Measurements from ENCODE around the gene DDA1. TPM values are rescaled to one million over a fixed set of nuclear protein-coding genes. Genes with fewer than 3 reads are reported as not detected.

The DDA1 gene
- total RNA-seq, 2 experiments from 2014 or later, result 58.6 to 61.2 TPM

DNA sequence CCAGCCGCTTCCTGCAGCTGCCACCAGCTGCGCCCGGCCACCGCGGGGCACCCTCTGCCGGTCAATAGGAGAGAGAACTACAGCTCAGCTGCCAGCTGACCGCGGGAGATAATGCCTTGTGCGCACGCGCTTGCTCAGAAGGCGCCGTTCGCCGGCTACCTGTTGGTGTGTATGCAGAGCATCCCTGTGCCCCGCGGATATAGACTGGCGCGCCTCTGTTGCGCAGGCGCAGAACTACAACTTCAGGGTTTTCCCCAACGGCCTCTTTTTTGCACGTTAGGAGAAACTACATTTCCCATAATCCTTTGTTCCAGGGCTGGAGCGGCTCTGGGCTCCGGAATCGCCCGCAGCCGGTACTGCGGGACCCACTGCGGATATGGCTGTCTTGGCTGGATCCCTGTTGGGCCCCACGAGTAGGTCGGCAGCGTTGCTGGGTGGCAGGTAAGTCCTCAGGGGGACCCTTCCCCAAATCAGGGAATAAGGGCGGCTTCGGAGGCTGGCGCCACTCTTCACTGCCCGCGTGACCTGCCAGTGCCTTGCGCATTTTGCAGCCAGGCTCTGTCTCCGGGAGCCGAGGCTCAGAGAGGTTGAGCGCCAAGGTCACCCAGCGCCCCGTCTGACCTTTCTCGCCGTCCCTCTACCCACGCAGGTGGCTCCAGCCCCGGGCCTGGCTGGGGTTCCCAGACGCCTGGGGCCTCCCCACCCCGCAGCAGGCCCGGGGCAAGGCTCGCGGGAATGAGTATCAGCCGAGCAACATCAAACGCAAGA, 3.7 kb upstream of the DDA1 start, which contains the start of gene MRPL34:
TSS of gene MRPL34 (plus strand) at position 356 of the 768 bp plus-strand sequence. CDS start at position 377, 21 bp downstream.
- Mint-ChIP-seq H3K4me3 (peak within 1 kb of the TSS; percentile 89), H3K27me3 (no peaks in the 10 kb centered on the region), H3K36me3 (ENCODE audit: low read depth) (peaks cover 5% of the 10 kb centered on the region), H3K9me3 (no peaks in the 10 kb centered on the region), H3K27ac (peak within 1 kb of the TSS; percentile 90), H3K4me1 (peaks cover 58% of the 10 kb centered on the region)
- ChIA-PET POLR2A (interaction anchor here (0.6 to 4.8 kb wide), 9 partner anchors 12 to 114 kb away, joined by 3 to 50 read pairs (median 5); partner anchors contain the start of genes ANO8, MVB12A and OCEL1), CTCF (interaction anchor here (0.6 to 3.1 kb wide), 23 partner anchors 10 to 236 kb away, joined by 3 to 32 read pairs (median 4); partner anchors contain the start of genes ANKLE1, ANO8, BABAM1 and BST2)
- DNase-seq, result peak; percentile 98

DNA sequence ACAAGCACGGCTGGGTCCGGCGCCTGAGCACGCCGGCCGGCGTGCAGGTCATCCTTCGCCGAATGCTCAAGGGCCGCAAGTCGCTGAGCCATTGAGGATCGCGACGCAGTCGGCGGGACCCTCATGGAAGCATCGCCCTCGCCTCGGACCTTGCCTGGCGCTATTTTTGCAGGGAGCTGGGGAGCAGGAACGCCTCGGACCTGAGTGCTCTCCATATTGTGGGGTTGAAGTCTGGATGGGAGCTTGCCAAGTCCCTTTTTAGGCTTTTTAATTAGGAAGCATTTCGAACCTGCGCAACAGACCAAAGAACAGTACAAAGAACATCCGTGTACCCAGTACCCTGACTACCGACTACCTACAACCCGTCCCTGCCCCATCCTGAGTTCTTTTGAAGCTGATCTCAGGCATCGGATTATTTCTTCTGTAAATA, 3.1 kb upstream of the DDA1 start:
- Mint-ChIP-seq H3K27me3 (no peaks in the 10 kb centered on the region), H3K4me1 (peaks cover 62% of the 10 kb centered on the region), H3K4me3 (peak overlapping the region; percentile 89), H3K36me3 (ENCODE audit: low read depth) (peaks cover 5% of the 10 kb centered on the region), H3K9me3 (no peaks in the 10 kb centered on the region), H3K27ac (peak overlapping the region; percentile 90)
- DNase-seq, result no peak
- POLR2A ChIA-PET, result interaction anchor here (0.7 to 4.8 kb wide), 7 partner anchors 11 to 113 kb away, joined by 3 to 50 read pairs (median 5); partner anchors contain the start of genes ANO8, MVB12A and OCEL1
- CTCF ChIA-PET, result interaction anchor here (0.9 to 2.1 kb wide), 5 partner anchors 11 to 159 kb away, joined by 3 to 14 read pairs (median 3); partner anchors contain the start of gene BABAM1

DNA sequence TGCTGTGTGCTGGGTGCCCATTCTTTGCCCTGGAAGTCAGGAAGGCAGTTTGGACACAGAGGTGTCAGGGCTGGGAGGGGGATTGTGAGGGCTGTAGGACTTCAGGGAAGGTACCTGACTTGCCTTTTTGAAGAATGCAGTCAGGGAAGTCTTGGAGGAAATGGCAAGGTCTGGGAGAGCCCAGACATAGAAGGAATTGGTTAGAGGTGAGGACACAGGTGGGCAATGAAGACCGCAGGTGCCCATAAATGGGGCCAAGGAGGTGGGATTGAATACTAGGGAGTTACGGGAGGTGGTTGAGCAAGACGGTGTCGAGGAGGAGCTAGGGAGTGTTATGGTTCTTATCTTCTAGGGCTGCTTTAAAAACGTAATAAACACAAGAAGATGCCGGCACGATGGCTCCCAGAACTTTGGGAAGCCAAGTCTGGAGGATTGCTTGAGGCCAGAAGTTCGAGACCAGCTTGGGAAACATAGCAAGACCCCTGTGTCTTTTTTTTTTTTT, 1.4 kb upstream of the DDA1 start:
- peak overlapping the region; percentile 89 for H3K4me3 Mint-ChIP-seq
- H3K9me3 Mint-ChIP-seq, result no peaks in the 10 kb centered on the region
- ChIA-PET POLR2A (interaction anchor here (1.6 to 4.0 kb wide), 2 partner anchors 17 to 24 kb away, joined by 10 to 47 read pairs; partner anchors contain the start of gene ANO8), CTCF (no interaction called here)
- H3K4me1 Mint-ChIP-seq, result peaks cover 64% of the 10 kb centered on the region
- no peak for DNase-seq
- peaks cover 11% of the 10 kb centered on the region for H3K36me3 Mint-ChIP-seq (ENCODE audit: low read depth)
- no peak overlapping the region for H3K27ac Mint-ChIP-seq
- H3K27me3 Mint-ChIP-seq, result no peaks in the 10 kb centered on the region

DNA sequence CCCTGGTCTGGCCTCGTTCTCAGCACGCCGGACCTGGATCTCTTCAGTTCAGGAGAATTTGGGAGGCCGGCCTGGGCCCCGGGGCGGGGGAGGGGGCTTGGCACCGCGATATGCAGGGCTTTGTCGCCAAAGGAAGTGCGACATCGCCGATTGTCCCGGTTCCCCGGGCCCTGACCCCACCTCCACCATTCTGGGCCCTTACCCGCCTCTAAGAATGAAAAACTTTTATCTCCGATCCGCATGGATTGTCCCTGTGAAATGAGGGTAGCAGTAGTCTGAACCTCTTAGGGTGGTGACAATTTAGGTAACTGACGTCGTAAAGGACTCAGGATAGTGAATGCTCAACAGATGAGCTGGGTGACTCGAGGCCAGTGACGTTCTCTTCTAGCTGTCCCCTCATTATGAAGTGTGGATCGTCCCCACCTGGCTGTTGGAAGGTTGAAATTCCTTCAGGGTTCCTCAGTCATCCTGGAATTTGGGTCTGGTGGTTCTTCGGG, 650 bp downstream of the DDA1 start:
- Mint-ChIP-seq H3K9me3 (no peaks in the 10 kb centered on the region), H3K4me3 (peak overlapping the region; percentile 98), H3K36me3 (ENCODE audit: low read depth) (peaks cover 22% of the 10 kb centered on the region), H3K27ac (peak overlapping the region; percentile 94), H3K4me1 (peaks cover 50% of the 10 kb centered on the region), H3K27me3 (no peaks in the 10 kb centered on the region)
- ChIA-PET CTCF (interaction anchor here (0.8 to 1.9 kb wide), 3 partner anchors 11 to 45 kb away, joined by 3 to 8 read pairs (median 7); partner anchors contain the start of genes ANKLE1 and USHBP1), POLR2A (interaction anchor here (0.6 to 4.0 kb wide), 13 partner anchors 7 to 1012 kb away, joined by 3 to 47 read pairs (median 3); partner anchors contain the start of genes ANO8, BABAM1, BST2 and USE1)
- no peak for DNase-seq

DNA sequence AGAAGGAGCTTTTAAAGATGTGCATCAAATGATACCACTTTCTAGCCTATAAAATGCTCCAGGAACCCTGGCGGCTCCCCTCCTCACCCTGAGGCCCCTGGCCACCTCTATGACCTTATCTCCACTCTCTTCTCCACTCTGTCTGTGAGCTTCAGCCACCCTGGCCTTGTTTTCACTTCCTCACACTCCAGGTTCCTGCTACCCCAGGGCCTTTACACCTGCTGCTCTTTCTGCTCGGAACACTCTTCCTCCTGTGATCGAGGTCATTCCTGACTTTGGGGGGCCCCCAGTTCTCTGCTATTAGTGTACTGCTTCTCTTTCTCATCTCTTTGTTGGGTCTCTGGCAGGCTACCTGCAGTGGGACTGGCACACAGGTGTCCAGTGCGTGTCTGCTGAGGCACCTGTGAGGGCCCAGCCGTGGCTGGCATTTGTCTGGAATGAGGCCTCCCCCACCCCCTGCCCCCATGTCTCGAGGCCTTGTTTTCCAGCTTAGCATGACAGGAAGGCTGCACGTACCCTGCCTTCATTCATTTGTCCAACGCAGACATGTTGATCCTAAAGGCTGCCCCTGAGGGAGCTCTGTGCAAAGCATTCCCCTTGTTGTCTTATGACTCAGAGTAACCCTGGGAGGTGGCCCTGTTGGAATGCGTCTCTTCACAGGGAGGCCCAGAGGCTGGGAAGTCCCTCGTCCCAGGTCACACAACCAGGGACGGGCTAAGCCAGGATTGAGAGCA, 2.3 kb downstream of the DDA1 start:
- Mint-ChIP-seq H3K9me3 (no peaks in the 10 kb centered on the region), H3K27me3 (no peaks in the 10 kb centered on the region), H3K27ac (no peak overlapping the region), H3K36me3 (ENCODE audit: low read depth) (peaks cover 32% of the 10 kb centered on the region), H3K4me1 (peaks cover 50% of the 10 kb centered on the region), H3K4me3 (peak overlapping the region; percentile 98)
- no peak for DNase-seq
- POLR2A ChIA-PET, result interaction anchor here (1.7 to 4.0 kb wide), 2 partner anchors 10 to 21 kb away, joined by 5 to 47 read pairs; partner anchors contain the start of gene ANO8
- CTCF ChIA-PET, result interaction anchor here (0.9 kb wide), 1 partner anchor 17 kb away, joined by 3 read pairs; no protein-coding TSS in a partner anchor

DNA sequence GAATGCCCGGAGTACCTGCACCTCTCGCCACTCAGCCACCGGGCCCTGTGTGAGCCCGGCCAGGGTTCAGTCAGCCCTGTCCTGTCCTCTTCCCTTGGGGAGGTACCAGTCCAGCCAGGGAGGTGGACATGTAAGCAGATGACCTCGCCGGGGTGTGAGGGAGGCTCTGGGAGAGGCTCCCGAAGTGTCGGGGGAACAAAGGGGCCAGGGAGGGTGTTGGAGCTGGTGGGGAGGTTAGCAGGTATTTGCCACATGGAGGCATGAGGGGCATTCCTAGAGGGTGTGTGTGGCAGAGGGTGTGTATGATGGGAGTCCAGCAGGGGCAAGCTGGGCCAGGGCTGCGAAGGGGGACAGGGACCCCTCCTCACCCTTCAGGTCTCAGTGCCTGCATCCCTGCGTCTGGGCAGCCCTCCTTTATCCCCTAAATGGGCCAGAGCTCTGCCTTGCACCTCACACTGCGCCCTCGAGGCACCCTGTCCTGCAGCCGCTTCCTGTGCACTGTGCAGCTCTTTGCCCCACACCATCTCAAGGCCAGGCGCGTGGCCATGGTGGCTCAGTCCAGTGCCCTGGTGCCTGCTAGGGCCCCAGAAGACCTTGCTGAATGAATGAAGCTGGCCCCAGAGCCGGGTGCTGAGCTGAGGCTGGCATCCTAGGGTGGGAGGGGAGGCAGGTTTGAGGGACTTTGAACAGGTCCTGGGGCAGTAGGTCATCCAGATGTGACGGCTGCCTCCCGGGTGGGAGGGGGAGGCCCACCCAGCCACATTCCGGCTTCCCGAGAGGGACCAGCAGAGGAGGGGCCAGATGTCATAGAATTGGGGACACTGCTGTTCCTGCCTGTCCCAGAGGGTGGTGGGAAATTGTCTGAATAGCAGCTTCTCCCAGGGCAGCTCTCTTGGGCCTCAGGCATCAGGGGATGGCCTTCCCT, 3.1 kb downstream of the DDA1 start:
- Mint-ChIP-seq H3K4me3 (no peak overlapping the region), H3K27me3 (no peaks in the 10 kb centered on the region), H3K36me3 (ENCODE audit: low read depth) (peaks cover 32% of the 10 kb centered on the region), H3K4me1 (peaks cover 51% of the 10 kb centered on the region), H3K27ac (no peak overlapping the region), H3K9me3 (no peaks in the 10 kb centered on the region)
- ChIA-PET CTCF (interaction anchor here (0.9 kb wide), 1 partner anchor 16 kb away, joined by 3 read pairs; no protein-coding TSS in a partner anchor), POLR2A (interaction anchor here (0.7 to 1.7 kb wide), 4 partner anchors 10 to 24 kb away, joined by 3 to 5 read pairs (median 4); no protein-coding TSS in a partner anchor)
- no peak for DNase-seq

DNA sequence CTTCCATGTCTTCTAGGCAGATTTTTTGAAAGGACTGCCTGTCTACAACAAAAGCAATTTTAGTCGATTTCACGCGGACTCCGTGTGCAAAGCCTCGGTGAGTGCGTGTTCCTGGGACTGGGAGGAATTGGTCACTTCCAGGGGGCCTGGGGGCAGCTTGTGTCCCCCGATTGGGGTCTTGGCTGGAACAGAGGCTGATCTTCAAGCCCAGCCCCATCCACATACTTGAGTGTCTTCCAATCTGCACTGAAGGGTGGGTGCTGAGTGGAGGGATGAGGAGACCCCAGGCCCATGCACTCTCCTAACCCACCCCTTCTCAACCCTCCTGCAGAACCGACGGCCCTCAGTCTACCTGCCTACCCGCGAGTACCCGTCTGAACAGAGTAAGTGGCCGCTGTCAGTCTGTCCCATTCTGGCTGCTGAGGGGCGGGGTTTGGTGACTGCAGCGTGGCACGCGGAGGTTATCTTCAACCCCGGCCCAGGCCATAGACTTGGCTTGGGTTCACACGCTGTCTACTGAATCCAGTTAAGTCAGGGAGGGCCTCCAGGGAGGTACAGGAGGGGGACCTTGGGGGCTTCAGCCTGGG, 4.7 kb downstream of the DDA1 start:
- no peak for DNase-seq
- Mint-ChIP-seq H3K27ac (no peak overlapping the region), H3K36me3 (ENCODE audit: low read depth) (peaks cover 35% of the 10 kb centered on the region), H3K4me1 (peaks cover 47% of the 10 kb centered on the region), H3K27me3 (no peaks in the 10 kb centered on the region), H3K9me3 (no peaks in the 10 kb centered on the region), H3K4me3 (no peak overlapping the region)
- ChIA-PET CTCF (no interaction called here), POLR2A (interaction anchor here (1.4 kb wide), 1 partner anchor 15 kb away, joined by 5 read pairs; no protein-coding TSS in a partner anchor)

DNA sequence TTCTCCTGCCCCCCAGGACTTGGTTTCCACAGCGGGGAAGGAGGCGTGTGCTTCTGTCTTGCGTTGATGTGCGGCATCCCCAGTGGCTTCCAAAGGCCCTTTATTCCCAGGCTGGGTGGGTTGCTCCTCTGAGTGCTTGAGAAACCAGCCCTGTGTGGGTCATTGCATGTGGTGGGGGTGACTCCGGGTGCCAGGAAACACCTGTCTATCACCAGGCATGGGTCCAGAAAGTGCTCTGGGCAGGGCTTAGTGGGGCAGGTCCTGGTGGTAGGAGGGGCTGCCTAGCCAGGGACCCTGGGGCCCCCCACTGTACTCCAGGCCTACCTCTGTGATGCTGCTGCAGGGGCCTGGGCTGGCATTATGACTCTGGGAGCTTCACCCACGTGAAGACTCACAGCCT, 9.6 kb downstream of the DDA1 start:
- no peak for DNase-seq
- Mint-ChIP-seq H3K27ac (peak overlapping the region; percentile 47), H3K4me3 (no peak overlapping the region), H3K27me3 (no peaks in the 10 kb centered on the region), H3K36me3 (ENCODE audit: low read depth) (peaks cover 45% of the 10 kb centered on the region), H3K4me1 (peaks cover 26% of the 10 kb centered on the region), H3K9me3 (no peaks in the 10 kb centered on the region)
- ChIA-PET POLR2A (interaction anchor here (1.0 kb wide), 2 partner anchors 9 kb away, joined by 3 to 5 read pairs; no protein-coding TSS in a partner anchor), CTCF (no interaction called here)

DNA sequence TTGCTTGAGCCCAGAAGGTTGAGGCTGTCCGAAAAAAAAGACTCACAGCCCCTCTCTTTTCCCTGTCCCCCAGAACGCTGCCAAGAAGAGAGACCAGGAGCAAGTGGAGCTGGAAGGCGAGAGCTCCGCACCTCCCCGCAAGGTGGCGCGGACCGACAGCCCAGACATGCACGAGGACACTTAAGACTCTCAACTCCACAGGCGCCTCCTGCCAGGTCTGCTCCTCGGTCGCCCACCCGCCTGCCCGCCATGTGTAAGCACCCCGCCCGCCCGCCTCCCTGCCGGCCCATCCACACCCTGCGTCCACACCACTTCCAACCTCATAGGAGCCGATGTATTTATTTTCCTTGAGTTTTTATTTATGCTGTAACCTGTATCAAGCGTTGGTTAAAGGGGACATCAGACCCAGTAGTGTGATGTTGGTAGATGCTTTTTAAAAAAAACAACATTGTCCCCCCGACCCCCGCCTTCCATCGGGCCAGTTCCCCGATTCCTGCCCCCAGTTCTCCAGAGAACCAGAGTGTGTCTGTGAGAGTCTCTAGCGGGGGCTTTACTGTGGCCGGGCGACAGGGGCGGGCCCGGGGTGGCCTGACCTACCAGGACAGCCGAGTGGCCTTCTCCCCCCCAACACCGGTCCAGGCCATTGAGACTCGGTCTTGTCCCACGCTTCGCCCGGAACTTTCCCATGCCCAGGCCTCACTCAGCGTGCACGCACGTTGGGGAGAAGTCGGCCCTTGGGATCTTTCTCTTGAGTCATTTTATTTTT, 10.3 kb downstream of the DDA1 start:
- H3K27ac Mint-ChIP-seq, result no peak overlapping the region
- no peak for DNase-seq
- H3K36me3 Mint-ChIP-seq (ENCODE audit: low read depth), result peaks cover 38% of the 10 kb centered on the region
- peaks cover 26% of the 10 kb centered on the region for H3K4me1 Mint-ChIP-seq
- CTCF ChIA-PET, result no interaction called here
- POLR2A ChIA-PET, result interaction anchor here (1.0 kb wide), 2 partner anchors 8 to 9 kb away, joined by 3 to 5 read pairs; no protein-coding TSS in a partner anchor
- H3K9me3 Mint-ChIP-seq, result no peaks in the 10 kb centered on the region
- no peaks in the 10 kb centered on the region for H3K27me3 Mint-ChIP-seq
- H3K4me3 Mint-ChIP-seq, result no peak overlapping the region

DNA sequence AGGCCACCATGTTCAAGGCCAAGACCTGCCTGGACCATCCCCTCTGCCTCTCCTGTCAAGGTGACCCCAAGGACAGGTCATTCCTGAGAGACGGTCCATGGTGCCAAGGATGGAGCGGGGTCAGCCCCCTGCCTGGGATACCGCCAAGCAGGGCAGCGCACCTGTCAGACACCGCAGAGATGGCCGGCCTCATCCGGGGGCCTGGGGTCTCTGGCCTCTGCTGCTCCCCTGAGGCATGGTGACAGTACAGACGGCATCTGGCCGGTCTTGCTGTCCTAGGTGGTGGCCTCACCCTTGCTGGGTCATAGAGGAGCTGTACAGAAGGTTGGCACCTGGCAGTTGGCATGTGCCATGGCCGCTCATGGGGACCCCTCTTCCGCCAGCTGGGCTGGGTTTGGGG, 11.1 kb downstream of the DDA1 start:
- Mint-ChIP-seq H3K36me3 (ENCODE audit: low read depth) (peaks cover 36% of the 10 kb centered on the region), H3K4me3 (no peak overlapping the region), H3K4me1 (peaks cover 25% of the 10 kb centered on the region), H3K9me3 (no peaks in the 10 kb centered on the region), H3K27me3 (no peaks in the 10 kb centered on the region), H3K27ac (no peak overlapping the region)
- ChIA-PET POLR2A (interaction anchor here (1.3 to 4.9 kb wide), 2 partner anchors 10 to 13 kb away, joined by 3 to 21 read pairs; no protein-coding TSS in a partner anchor), CTCF (interaction anchor here (1.5 kb wide), 1 partner anchor 11 kb away, joined by 3 read pairs; the partner anchor contains the start of gene DDA1)
- DNase-seq, result no peak

Data from activated CD4-positive, alpha-beta memory T cell treated with anti-CD3 and anti-CD28 coated beads, Interleukin-2, amount 10 ng/mL, durations not matched to agents 7 days and 5 days (primary cell).